ENCODE data around the gene METTL6.

Gene METTL6

DNA sequence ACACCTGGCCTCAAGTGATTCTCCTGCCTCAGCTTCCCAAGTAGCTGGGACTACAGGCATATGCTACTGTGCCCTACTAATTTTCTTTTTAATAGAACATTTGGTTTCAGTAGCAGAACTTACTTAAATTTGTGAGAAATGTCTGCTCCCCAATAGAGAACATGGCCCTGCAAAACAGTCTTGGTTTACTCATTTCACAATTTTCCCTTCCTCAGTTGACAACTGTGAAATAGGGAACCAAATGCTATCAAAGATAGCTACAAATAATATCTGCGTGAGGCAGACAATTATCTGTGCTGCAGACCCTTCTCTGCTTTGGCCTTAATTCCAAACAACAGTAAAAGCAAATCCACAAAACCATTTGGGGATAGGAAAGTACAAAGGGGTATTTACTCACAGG lies 22.6 kb downstream of the METTL6 start:
- H3K27ac ChIP-seq (ENCODE audit: low read depth, low read length): no peak overlapping the region
- H3K4me1 ChIP-seq (ENCODE audit: control insufficient read depth, low read length): peaks cover 20% of the 10 kb centered on the region
- H3K4me2 ChIP-seq (ENCODE audit: low read length): no peak overlapping the region
- no peaks in the 10 kb centered on the region for H3K9me2 ChIP-seq (replicated peaks; ENCODE audit: control insufficient read depth, low read length)
- no peaks in the 10 kb centered on the region for H4K20me1 ChIP-seq (ENCODE audit: control insufficient read depth, insufficient read depth, low read depth, low read length)
- H3K4me3 ChIP-seq (ENCODE audit: low read length): no peak overlapping the region
- no peaks in the 10 kb centered on the region for H3K9me3 ChIP-seq (ENCODE audit: control insufficient read depth, insufficient read depth, low read length)
- TF ChIP-seq EZH2phosphoT487 (IDR thresholded peaks at IDR 0.05; ENCODE audit: borderline replicate concordance, low read length): no peak
- TF ChIP-seq, protein P1, sequence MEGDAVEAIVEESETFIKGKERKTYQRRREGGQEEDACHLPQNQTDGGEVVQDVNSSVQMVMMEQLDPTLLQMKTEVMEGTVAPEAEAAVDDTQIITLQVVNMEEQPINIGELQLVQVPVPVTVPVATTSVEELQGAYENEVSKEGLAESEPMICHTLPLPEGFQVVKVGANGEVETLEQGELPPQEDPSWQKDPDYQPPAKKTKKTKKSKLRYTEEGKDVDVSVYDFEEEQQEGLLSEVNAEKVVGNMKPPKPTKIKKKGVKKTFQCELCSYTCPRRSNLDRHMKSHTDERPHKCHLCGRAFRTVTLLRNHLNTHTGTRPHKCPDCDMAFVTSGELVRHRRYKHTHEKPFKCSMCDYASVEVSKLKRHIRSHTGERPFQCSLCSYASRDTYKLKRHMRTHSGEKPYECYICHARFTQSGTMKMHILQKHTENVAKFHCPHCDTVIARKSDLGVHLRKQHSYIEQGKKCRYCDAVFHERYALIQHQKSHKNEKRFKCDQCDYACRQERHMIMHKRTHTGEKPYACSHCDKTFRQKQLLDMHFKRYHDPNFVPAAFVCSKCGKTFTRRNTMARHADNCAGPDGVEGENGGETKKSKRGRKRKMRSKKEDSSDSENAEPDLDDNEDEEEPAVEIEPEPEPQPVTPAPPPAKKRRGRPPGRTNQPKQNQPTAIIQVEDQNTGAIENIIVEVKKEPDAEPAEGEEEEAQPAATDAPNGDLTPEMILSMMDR (IDR thresholded peaks at IDR 0.05; ENCODE audit: low read depth, low read length, poor library complexity, severe bottlenecking): no peak
- H3K36me3 ChIP-seq (ENCODE audit: control insufficient read depth, low read length): peaks cover 5% of the 10 kb centered on the region; the same call in 1 of the 2 replicates
- H3K79me2 ChIP-seq (ENCODE audit: control insufficient read depth, low read length): no peaks in the 10 kb centered on the region
- H3F3A ChIP-seq (ENCODE audit: control insufficient read depth, insufficient read depth): peaks cover 6% of the 10 kb centered on the region; the same call in 1 of the 2 replicates
- no peaks in the 10 kb centered on the region for H3K27me3 ChIP-seq (ENCODE audit: control insufficient read depth, low read length)

DNA sequence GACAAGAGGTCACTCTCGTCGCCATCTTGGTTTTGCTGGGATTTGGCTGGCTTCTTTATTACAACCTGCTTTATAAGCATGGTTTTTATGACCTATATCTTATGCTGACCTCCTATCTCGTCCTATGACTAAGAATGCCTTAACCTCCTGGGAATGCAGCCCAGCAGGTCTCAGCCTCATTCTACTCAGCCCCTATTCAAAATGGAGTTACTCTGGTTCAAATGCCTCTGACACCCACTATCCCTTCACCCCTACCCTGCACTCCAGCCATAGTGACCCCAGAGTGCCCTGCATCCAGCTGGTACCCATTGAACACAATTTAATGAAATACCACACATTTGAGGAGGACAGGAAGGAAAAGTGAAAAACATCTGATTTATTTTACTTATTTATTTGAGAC lies 23.4 kb downstream of the METTL6 start:
- Histone ChIP-seq H3K9me3 (ENCODE audit: control insufficient read depth, insufficient read depth, low read length) (no peaks in the 10 kb centered on the region), H3K36me3 (ENCODE audit: control insufficient read depth, low read length) (no peaks in the 10 kb centered on the region), H3K4me2 (ENCODE audit: low read length) (no peak overlapping the region), H3K4me3 (ENCODE audit: low read length) (no peak overlapping the region), H3K27me3 (ENCODE audit: control insufficient read depth, low read length) (no peaks in the 10 kb centered on the region), H3K4me1 (ENCODE audit: control insufficient read depth, low read length) (peaks cover 20% of the 10 kb centered on the region), H3F3A (ENCODE audit: control insufficient read depth, insufficient read depth) (peaks cover 6% of the 10 kb centered on the region; the same call in 1 of the 2 replicates), H4K20me1 (ENCODE audit: control insufficient read depth, insufficient read depth, low read depth, low read length) (no peaks in the 10 kb centered on the region), H3K27ac (ENCODE audit: low read depth, low read length) (no peak overlapping the region), H3K9me2 (replicated peaks; ENCODE audit: control insufficient read depth, low read length) (no peaks in the 10 kb centered on the region), H3K79me2 (ENCODE audit: control insufficient read depth, low read length) (no peaks in the 10 kb centered on the region)
- no peak for TF ChIP-seq EZH2phosphoT487 (IDR thresholded peaks at IDR 0.05; ENCODE audit: borderline replicate concordance, low read length)

DNA sequence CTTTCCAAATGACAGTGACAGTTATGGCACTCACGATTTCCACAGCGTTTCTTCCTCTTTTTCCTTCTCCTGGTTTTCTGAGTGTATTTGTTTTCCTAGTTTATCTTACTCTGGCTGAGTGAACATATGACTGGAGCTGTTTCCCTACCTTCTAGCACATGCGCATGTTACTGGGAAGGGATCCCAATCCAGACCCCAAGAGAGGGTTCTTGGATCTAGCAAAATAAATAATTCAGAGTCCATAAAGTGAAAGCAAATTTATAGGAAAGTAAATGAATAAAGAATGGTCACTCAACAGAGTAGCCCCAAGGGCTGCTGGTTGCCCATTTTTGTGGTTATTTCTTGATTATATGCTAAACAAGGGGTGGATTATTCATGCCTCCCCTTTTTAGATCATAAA lies 23.8 kb downstream of the METTL6 start:
- no peaks in the 10 kb centered on the region for H3K36me3 ChIP-seq (ENCODE audit: control insufficient read depth, low read length)
- no peak overlapping the region for H3K4me2 ChIP-seq (ENCODE audit: low read length)
- H3K27ac ChIP-seq (ENCODE audit: low read depth, low read length): no peak overlapping the region
- no peaks in the 10 kb centered on the region for H4K20me1 ChIP-seq (ENCODE audit: control insufficient read depth, insufficient read depth, low read depth, low read length)
- peaks cover 6% of the 10 kb centered on the region; the same call in 1 of the 2 replicates for H3F3A ChIP-seq (ENCODE audit: control insufficient read depth, insufficient read depth)
- TF ChIP-seq, protein P1 (IDR thresholded peaks at IDR 0.05; ENCODE audit: low read depth, low read length, poor library complexity, severe bottlenecking): no peak
- no peak for TF ChIP-seq EZH2phosphoT487 (IDR thresholded peaks at IDR 0.05; ENCODE audit: borderline replicate concordance, low read length)
- no peaks in the 10 kb centered on the region for H3K79me2 ChIP-seq (ENCODE audit: control insufficient read depth, low read length)
- H3K4me1 ChIP-seq (ENCODE audit: control insufficient read depth, low read length): peaks cover 24% of the 10 kb centered on the region
- no peaks in the 10 kb centered on the region for H3K9me3 ChIP-seq (ENCODE audit: control insufficient read depth, insufficient read depth, low read length)
- no peak overlapping the region for H3K4me3 ChIP-seq (ENCODE audit: low read length)
- H3K27me3 ChIP-seq (ENCODE audit: control insufficient read depth, low read length): no peaks in the 10 kb centered on the region
- no peaks in the 10 kb centered on the region for H3K9me2 ChIP-seq (replicated peaks; ENCODE audit: control insufficient read depth, low read length)

DNA sequence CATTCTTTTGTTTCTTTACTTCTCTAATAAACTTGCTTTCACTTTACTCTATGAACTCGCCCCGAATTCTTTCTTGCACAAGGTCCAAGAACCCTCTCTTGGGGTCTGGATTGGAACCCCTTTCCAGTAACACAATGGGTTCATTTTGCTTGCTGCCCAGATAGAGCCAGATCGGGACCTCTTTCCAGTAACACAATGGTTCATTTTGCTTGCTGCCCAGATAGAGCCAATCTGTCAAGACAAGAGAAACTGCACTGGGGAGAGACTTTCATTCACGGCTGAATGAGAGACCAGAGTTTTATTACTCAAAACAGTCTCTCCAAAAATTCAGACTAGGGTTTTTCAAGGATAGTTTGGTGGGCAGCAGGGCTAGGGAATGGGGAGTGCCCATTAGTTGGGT lies 25.4 kb downstream of the METTL6 start:
- H3K9me3 ChIP-seq (ENCODE audit: control insufficient read depth, insufficient read depth, low read length): no peaks in the 10 kb centered on the region
- no peaks in the 10 kb centered on the region for H3K9me2 ChIP-seq (replicated peaks; ENCODE audit: control insufficient read depth, low read length)

More for the DNA sequence above, 25.4 kb downstream of the METTL6 start:
- peaks cover 26% of the 10 kb centered on the region for H3K4me1 ChIP-seq (ENCODE audit: control insufficient read depth, low read length)
- H3K4me2 ChIP-seq (ENCODE audit: low read length): no peak overlapping the region
- H3F3A ChIP-seq (ENCODE audit: control insufficient read depth, insufficient read depth): peaks cover 6% of the 10 kb centered on the region; the same call in 1 of the 2 replicates
- no peaks in the 10 kb centered on the region for H4K20me1 ChIP-seq (ENCODE audit: control insufficient read depth, insufficient read depth, low read depth, low read length)
- H3K27ac ChIP-seq (ENCODE audit: low read depth, low read length): no peak overlapping the region
- no peaks in the 10 kb centered on the region for H3K27me3 ChIP-seq (ENCODE audit: control insufficient read depth, low read length)
- TF ChIP-seq, protein P1 (IDR thresholded peaks at IDR 0.05; ENCODE audit: low read depth, low read length, poor library complexity, severe bottlenecking): no peak
- no peak for TF ChIP-seq EZH2phosphoT487 (IDR thresholded peaks at IDR 0.05; ENCODE audit: borderline replicate concordance, low read length)
- H3K4me3 ChIP-seq (ENCODE audit: low read length): no peak overlapping the region
- H3K36me3 ChIP-seq (ENCODE audit: control insufficient read depth, low read length): no peaks in the 10 kb centered on the region
- no peaks in the 10 kb centered on the region for H3K79me2 ChIP-seq (ENCODE audit: control insufficient read depth, low read length)
